RPMI7951 (cell line): ENCODE data around the gene HMGN4. TPM values are rescaled to one million over a fixed set of nuclear protein-coding genes. Genes with fewer than 3 reads are reported as not detected.

Source experiments
- DNase-seq: peaks from one replicate; pipeline ENCODE4 v3.0.0-alpha.2; 2012; ENCODE audit warnings: low read depth
- total RNA-seq: library from RNA; depleted of rRNA; stranded (reverse); fragments of >200 nt; shearing (Covaris generic); gene quantifications from 2 replicates; pipeline ENCODE4 v1.2.3, GENCODE V29; 2014

Gene HMGN4
- total RNA-seq, 1 experiment from 2014 or later, result 164 TPM

- DNase-seq, result no peak
Observed at GRCh38 chr6:26552205-26552604, 14.0 kb downstream of the HMGN4 start.

- no peak for DNase-seq
Observed at GRCh38 chr6:26552640-26553188, 14.5 kb downstream of the HMGN4 start.

DNA sequence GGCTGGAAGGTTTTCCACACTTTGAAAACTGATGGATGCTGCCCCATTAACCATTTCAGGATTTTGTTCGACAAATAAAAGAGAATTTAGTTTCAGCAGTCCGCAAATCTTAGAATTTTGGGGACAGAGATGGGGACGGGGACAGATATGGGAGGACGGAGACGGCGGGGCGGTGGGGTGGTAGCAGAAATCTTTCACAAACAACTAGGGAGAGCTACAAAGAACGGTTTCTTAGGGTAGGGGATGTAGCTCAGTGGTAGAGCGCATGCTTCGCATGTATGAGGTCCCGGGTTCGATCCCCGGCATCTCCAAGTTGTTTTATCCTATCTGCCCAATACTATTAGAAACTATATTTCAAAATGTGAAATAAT, 15.1 kb downstream of the HMGN4 start:
- DNase-seq, result peak; percentile 72

DNA sequence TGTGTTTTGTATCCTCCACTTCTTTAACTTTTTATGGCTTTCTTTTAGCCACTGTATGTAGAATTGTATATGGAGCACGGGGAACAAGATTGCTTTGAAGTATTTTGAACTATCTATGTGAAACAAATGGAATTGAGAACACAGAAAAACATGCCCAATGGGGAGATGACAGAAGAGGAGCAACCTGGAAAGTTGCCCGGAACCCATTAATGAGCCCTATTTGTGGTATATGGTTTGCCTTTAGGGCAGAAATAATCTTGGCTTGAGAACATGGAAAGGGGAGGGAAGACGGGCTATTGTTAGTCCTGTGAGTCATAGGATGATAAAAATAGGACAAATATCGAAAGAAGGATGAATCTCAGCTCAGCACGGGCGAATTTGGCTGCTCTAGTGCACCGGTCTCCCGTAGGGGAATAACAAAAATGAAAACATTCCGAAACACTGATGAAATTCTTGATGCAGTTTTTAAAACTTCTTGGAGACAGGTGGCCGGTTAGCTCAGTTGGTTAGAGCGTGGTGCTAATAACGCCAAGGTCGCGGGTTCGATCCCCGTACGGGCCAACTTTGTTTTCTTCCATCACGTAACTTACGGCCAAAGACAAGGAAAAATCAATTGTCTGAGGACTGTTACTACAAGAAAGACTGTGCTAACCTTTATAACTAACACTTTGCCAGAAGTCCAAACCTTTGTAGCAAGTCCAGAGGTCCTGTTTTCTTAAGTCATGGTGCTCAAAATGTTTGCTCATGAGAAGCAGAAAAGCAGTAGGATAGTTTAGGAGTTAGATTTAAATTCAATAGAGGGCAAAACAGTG, 15.7 kb downstream of the HMGN4 start:
- DNase-seq, result peak; percentile 99

DNA sequence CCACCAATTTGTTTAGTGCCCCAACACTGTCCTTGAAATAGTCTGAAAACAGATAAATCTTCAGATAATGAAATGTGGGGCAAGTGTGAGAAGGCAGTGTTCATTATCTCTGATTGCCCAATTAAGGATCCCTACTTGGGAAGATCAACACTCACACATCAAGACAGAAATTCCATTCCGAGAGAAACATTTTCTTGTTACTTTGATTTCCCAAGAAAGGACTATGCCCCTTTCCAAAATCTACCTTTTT, 16.2 kb downstream of the HMGN4 start:
- no peak for DNase-seq

DNA sequence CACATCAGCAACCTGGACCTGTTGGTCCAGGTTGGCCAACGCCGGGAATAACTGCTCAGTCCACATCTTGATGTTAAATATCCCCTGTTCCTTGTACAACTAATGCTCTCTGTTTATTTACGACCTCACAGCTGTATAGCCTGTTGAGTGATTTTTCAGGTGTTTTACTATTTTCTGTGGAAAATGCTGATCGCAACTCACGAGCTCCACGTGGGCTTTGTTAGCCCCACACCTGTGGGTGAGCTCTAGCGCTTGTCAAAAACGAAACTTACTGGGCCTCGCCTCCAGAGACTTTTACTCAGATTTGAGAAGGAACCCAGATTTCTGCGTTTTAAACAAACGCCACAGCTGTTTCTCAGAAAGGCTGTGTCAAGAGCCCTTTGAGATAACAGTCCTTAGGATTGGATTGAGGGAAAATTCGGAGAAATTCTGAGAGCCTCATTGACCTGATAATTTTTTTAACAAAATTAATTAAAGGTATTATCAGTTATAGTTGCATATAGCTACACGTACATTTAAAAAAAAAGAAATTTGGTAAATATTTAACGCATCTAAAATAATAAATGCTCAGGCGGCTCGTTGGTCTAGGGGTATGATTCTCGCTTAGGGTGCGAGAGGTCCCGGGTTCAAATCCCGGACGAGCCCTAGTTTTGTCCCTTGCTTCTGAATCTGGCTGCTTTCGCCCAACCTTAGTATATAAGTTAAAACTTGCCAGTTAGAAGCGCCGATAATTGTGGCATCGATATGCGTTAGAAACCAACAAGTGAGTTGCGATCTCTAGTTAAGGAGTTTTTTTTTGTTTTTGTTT, 16.7 kb downstream of the HMGN4 start:
- DNase-seq, result peak; percentile 64

GRCh38 chr6:26555505-26556262, 17.5 kb downstream of the HMGN4 start:
- DNase-seq, result no peak

DNA sequence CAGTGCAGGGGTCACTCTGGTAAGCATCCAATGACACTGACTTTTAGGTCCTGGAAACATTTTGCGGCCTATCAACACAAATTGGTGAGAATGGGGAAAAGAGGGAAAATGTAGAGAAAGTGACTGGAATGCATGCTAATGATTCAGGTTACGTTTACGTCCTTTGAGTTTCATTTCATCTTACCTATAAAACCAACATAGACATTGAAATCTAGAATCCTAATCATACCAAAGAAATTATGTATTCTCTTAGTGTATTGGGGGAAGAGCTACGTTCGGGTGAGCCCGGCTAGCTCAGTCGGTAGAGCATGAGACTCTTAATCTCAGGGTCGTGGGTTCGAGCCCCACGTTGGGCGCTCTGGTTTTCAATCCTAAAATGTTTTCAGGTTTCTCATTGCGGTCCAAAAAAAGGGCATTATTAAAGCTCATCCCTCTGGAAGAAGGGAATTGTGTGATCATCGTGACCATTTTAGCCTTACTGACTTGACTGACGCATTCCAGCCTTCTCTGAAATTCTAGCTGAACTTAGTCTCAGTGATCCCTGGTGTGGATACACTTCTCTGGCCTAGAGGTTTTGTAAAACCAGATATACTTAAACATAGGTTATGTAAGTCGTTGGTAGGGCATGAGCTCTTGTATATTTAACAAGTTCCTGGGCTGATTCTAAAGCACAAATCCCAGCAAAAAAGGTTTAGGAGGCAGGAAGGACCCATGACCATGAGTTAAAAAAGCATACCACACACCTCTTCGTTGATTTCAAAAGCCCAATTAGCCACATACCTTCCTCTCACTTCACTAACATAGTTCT, 18.3 kb downstream of the HMGN4 start:
- peak; percentile 88 for DNase-seq

DNA sequence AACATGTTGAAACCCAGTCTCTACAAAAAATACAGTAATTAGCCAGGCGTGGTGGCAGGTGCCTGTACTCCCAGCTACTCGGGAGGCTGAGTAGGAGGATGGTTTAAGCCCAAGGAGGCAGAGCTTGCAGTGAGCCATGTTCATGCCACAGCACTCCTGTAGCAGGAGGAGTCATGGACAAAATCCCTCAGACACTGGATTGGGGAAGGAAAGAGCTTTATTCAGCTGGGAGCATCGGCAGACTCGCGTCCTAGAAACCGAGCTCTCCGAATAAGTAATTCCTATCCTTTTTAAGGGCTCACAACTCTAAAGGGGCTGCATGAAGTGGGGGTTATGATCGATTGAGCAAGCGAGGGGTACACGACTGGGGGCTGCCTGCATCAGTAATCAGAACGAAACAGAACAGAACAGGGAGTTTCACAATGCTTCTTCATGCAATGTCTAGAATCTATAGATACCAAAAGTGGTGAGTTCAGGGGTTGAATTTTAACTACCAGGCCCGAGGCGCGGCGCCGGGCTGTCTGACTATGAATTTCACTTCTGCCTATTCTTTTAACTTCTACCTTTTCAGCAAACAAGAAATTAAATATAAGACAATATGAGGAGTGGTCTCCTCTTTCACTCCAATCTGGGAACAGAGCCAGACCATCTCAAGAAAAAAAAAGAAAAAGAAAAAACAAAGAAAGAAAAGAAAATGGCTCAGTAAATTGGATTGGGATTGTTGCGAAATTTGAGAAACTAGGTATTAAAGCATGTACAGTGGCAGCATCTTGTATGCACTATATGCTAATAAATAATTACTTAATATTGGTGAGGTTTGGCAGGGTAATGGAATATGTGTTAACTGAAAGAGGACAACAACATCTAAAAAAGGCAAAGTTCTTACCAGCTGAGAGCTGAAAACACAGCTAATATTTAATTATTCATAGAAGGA, 23.6 kb downstream of the HMGN4 start:
- no peak for DNase-seq

- DNase-seq, result no peak
Observed at GRCh38 chr6:26563488-26563887, 25.3 kb downstream of the HMGN4 start.

- DNase-seq, result peak; percentile 88
Observed at GRCh38 chr6:26568601-26569432, 30.7 kb downstream of the HMGN4 start.

- DNase-seq, result no peak
Observed at GRCh38 chr6:26569433-26569764, 31.2 kb downstream of the HMGN4 start.

GRCh38 chr6:26570027-26570809, 32.1 kb downstream of the HMGN4 start:
- DNase-seq, result no peak

DNA sequence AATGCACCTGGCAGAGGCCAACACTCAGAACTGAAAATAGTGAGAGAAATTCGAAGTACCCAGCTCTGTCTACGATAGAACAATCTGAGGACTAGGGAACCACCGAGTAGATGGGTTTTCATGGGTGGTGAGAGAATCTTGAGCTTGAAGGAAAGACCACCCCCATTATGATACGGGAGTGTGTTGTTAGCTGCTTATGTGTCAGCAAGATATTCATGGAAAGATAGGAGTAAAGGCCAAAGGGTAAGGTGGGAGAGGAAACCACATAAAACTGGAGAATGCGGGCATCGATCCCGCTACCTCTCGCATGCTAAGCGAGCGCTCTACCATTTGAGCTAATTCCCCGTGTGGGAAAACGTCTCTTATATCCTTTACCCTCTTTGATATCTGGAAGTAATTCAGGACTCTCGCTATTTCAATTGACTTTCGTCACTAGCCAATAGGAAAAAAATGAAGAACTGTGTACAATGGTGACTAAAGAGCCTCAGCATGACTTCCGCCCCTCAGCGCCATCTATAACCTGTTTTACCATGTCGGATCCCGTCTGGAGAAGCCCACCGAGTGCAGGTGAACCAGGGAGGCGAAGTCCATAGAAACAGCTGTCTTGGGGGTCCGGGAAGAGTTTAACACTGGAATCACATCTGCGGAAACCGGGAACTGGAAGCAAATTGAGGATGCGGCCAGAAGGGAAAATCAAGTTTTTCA, 33.6 kb downstream of the HMGN4 start:
- peak; percentile 89 for DNase-seq

- DNase-seq, result no peak
Observed at GRCh38 chr6:26575494-26575939, 37.4 kb downstream of the HMGN4 start.

DNA sequence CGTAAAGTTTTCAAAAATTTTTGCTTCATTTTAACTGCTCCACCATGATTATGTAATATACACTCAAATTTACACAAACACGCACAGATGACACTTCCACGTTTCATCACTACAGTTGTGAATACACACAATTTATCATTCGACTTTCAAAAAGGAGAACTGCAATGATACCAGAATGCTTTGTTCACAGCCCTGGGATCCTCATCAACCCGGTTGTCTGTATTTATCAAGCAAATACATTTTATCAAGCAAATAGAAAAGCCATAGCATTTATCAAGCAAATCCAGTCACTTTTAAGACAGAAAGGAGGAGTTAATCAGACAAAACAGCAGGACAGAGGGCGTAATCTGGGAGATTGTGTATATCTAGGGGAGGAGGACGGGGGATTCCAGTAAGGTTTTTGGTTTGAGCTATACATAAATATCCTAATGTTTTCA, 38.3 kb downstream of the HMGN4 start:
- no peak for DNase-seq

- peak; percentile 74 for DNase-seq
Observed at GRCh38 chr6:26576929-26577719, 39.0 kb downstream of the HMGN4 start.
